HG03575 (cell line): ENCODE measurements around the gene SERTAD4.
"Not testable (repeated sequence)": the region's sequence is repeated elsewhere in the genome, so short reads cannot be mapped to it uniquely, and the experiment has no call there.

ENCODE experiments used
- ATAC-seq: cut with Tn5 transposase; IDR thresholded peaks from one replicate; pipeline ENCODE4 v1.9.1; 2021; ENCODE audit not compliant: unreplicated experiment, insufficient number of reproducible peaks, low FRiP score; ENCODE audit errors: extremely low read depth

SERTAD4 gene

DNA sequence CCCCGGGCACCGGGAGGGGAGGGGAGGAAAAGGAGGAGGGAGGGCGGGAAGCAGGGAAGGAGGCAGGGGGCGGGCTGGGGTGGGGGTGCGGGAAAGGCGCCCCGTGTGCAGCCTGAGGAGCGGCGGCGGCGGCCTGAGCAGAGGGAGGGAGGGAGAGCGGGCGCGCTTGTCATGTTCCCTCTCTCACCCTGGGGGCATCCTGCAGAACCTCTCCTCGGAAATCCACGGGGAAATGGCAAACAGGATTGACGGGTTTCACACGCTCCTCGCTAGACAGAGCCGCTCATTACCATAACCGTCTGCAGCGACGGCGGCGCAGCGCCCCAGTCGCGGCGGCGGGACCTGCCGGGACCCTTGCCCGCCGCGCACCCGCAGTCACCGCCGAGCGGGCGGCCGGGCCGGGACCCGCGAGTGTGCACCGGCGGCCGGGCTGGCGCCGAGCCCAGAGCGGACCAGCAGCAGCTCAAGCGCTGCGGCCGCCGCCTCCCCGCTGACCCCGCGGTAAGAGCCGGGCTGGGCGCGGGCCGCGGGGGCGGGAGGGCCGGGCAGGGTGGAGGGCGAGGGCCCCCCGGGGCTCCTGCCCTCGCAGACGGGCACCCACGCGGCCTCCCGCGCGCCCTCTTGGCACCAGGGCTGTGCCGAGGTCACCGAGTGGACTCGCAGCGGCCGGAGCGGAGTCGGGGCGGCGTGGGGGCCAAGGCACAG lies at the start of gene SERTAD4:
TSS of gene SERTAD4 (plus strand) at position 286 of the 705 bp plus-strand sequence. CDS start 5,165 bp downstream, outside the sequence.
- no peak for ATAC-seq

DNA sequence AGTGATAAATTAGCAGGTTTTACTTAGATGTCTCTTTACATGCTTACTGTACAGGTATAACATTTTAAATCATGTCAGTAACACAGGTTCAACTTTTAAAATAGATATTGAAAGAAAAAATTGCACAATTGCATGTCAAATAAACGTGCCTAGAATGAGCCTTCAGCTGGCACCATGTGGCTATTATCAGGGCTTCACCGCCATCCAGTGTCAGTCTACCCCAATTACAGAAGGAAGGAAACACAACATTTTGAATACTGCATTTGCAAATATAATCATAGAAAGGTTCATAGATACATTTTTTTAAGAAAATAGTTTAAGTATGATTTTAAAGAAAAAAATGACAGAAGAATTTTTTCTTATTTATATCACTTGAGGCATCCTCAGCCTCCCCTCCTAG lies 47.5 kb upstream of the SERTAD4 start:
- ATAC-seq, result no peak

DNA sequence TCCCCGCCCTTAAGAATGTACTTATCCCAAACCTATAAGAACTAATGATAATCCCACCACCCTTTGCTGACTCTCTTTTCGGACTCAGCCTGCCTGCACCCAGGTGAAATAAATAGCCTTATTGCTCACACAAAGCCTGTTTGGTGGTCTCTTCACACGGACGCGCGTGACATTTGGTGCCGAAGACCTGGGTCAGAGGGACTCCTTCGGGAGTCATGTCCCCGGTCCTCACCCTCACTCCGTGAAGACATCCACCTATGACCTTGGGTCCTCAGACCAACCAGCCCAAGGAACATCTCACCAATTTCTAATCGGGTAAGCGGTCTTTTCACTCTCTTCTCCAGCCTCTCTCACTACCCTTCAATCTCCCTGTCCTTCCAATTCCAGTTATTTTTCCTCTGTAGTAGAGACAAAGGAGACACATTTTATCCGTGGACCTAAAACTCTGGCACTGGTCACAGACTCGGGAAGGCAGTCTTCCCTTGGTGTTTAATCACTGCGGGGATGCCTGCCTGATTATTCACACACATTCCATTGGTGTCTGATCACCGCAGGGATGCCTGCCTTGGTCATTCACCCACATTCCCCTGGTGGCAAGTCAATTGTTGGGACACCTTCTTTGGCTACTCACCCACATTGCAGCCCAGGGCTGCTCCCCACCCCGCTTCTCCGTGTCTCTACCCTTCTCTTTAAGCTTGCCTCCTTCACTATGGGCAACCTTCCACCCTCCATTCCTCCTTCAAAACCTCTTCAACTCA lies 44.6 kb upstream of the SERTAD4 start:
- ATAC-seq, result not testable (repeated sequence)

DNA sequence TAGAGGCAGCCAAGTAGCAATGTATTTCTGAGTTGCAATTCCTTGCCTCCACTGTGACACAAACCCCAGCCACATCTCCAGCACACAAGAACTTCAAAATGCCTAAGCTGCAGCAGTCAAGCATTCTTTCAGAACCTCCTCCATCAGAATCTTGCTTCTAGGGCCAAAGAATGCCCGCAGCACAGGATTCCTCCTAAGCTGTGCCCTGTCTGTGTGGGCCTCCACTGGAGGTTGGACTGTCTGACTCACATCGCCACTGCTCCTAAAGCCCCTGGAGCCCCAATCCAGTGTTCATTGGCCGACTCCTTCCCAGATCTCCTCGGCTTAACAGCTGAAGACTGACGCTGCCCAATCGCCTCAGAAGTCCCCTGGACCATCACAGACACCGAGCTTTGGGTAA lies 43.2 kb upstream of the SERTAD4 start:
- no peak for ATAC-seq

DNA sequence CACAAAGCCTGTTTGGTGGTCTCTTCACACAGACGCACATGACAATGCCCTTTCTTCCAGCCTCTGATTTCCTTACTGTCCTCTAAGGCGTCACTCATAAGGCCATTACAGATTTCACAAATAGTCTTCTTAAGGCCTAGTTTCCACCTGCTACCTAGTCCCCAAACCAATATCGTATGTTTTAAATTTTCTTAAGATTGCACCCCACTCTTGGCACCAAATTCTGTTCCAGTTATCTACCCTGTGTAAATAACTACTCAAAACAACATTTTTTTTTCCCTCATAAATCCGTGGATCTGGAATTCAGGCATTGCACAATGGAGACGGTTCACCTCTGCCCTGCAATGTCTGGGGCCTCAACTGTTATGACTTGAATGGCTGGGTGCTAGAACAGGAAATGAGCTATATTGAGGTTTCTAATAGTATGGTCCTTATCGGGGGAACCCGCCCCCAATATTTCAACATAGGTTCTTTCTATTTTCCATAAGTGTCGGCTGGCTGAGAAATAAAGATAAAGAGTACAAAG lies 36.9 kb upstream of the SERTAD4 start:
- no peak for ATAC-seq

DNA sequence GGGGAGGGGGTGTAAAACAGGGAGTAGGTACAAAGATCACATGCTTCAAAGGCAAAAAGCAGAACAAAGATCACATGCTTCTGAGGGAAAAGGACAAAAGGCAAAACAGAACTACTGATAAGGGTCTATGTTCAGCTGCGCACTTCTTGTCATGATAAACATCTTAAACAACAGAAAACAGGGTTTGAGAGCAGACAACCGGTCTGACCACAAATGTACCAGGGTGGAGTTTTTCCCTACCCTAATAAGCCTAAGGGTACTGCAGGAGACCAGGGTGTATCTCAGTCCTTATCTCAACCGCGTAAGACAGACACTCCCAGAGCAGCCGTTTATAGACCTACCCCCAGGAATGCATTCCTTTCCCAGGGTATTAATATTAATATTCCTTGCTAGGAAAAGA lies 36.3 kb upstream of the SERTAD4 start:
- ATAC-seq, result not testable (repeated sequence)

DNA sequence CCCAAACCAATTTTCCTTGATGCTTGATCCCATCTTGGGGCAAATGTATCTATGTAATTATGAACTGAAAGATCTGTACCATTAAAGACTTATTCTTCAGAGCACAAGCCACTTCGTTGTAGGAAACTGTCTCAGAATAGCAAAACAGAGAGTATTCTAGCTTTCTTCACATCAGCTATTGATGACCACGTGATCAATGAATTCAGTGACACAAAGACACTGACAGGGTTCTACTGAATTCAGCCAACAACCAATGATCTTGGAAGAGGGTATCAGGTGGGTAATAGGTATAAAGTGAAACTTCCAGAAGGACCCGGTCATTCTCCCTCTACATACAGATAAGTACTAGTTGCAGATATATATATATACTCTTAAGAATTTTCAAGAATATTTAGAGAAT lies 33.8 kb upstream of the SERTAD4 start:
- ATAC-seq, result no peak

DNA sequence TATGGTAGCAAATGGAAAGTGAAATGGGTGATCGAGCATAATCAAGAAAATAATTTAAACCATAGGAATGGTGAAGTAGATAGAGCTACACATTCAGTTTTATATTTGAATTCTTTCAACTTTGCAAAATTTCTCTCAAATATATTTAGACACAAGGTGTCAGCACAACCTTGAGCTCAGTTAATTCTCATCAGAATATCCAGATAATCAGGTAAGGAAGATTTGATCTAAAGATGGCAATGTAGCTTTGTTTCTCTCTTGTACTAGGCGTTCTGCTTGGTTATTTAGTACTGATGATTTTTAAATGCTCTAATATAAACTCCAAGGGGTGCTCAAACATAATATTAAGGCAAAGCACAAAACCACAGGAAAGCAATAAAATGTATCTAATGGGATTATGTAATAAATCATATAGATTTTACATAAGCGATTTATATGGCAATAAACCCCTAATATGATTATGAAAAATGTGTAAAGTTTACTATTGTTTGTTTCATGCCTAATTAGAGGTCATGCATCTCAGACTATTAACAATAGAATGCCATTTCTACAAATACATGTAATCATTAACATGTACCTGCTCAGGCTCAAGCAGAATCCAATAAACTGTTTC lies 32.4 kb upstream of the SERTAD4 start:
- no peak for ATAC-seq

DNA sequence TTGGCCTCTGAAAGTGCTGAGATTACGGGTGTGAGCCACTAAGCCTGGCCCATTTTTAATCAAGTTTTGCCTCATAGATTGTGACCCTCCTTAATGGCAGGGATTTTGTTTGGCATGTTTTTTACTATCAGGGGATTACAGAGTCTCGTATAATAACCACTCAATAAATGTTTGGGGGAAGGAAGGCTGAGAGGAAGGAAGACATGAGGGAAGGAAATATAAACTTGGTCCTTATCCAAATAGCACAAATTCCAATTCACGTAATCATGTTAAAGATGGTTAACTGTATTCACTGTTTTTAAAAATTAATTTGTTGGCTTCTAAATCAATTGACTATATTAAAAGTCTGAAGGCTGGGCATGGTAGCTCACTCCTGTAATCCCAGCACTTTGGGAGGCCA lies 30.9 kb upstream of the SERTAD4 start:
- no peak for ATAC-seq

DNA sequence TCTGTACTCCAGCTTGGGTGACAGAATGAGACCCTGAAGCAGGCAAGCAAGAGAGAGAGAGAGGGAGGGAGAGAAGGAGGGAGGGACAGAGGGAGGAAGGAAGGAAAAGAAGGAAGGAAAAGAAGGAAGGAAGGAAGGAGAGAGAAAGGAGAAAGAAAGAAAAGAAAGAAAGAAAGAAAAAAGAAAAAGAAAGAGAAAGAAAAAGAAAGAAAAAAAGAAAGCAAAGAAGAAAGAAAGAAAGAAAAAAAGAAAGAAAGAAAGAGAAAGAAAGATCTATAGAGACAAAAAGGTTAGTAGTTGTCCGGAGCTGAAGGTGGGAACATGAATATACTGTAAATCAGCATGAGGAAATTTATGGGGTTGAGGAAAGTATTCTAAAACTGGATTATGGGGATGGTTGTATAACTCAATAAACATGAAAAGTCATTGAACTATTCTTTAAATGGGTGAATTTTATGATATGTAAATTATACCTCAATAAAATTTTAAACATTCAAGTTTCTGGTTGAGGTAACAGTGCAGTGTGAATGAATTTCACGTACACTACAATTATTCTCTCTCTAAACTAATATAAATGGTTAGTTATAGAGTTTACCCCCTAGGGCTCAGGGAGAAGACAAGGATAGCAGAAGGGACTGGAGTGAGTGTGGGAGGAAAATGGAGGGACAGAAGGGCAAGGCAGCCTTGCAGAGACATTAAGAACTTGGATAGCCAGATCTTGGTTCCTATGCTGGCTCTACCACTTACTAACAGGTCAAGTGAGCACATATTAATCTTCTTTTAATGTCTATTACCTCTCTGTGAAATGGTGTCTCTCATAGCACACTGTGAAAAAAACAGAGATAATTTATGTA lies 24.8 kb upstream of the SERTAD4 start:
- no peak for ATAC-seq

DNA sequence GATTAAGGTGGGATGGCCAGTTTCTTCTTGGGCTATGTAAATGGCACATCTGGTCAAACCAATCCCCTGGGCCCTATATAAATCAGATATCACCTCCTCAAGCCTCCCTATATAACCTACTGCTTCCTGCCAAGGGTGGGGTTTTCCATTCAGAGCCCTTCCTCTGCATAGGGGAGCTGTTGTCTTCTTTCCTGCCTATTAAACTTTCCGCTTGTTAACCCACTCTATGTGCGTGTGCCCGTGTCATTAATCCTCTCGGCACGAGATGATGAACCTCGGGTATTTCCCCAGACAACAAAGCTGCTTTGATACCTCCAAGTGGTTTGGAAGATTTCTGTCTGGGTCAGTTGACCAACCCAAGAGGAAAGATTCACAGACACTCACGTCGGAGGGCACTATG lies 19.3 kb upstream of the SERTAD4 start:
- no peak for ATAC-seq

DNA sequence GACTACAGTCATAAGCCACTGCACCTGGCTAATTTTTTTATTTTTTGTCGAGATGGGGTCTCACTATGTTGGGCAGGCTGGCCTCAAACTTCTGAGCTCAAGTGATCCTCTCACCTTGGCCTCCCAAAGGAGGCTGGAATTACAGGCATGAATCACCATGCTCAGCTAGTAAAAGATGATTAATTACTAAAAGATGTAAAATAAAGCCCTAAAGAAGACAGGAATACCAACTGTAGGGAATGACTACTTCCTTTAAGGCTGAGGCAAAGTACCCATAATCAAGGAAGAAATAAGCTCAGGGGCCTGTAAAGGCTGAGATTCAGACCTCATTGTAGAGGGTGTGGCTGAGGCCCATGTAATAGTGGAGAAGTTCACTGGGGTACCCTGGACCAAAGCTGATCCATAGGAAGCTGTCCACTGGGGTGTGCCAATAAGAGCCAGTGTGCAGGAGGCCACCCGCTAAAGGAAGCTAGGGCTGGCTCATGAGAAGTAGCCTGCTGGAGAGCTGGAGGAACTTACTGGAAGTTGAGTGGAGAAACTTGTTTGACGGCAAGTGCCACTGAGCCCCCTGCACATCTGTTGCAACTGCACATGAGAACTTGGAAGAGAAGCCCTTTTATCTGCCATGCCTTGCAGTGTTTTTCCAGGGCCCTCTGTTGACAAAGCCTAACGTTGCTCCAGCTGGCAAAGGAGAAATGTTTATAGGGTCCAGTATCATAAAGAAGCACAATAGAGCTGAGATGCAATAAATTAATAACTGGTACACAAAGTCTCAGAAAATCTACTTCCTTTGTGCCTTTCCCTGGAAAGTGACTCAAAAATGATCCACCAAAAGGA lies 17.8 kb upstream of the SERTAD4 start:
- ATAC-seq, result no peak

DNA sequence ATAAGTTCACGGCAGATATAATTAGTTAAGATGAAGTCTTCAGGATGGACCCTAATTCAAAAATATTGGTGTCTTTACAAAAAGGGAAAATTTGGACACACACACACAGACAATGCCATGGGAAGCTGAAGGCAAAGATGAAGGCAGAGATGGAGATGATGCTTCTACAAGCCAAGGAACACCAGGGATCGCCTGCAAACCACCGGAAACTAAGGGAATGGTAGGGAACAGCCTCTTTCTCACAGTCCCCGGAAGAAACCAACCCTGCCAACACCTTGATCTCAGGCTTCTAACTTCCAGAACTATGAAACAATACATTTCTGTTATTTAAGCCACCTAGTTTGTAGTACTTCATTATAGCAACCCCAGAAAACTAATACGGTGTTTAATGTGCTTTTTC lies 15.1 kb upstream of the SERTAD4 start:
- ATAC-seq, result no peak

DNA sequence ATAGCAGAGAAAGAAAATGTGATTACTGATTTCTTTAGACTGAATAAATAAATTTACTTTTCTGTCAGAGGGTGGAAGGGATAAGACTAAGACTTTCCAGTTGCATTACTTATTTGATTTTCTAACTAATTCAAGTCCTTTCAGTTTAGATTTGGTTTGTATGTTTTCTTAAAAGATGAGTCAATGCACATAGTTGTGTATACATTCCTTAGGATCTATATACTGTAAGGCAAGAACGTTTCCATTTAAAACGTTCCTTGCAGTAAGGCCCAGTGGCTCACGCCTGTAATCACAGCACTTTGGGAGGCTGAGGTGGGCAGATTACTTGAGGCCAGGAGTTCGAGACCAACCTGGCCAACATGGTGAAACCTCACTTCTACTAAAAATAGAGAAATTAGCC lies 14.5 kb upstream of the SERTAD4 start:
- no peak for ATAC-seq

DNA sequence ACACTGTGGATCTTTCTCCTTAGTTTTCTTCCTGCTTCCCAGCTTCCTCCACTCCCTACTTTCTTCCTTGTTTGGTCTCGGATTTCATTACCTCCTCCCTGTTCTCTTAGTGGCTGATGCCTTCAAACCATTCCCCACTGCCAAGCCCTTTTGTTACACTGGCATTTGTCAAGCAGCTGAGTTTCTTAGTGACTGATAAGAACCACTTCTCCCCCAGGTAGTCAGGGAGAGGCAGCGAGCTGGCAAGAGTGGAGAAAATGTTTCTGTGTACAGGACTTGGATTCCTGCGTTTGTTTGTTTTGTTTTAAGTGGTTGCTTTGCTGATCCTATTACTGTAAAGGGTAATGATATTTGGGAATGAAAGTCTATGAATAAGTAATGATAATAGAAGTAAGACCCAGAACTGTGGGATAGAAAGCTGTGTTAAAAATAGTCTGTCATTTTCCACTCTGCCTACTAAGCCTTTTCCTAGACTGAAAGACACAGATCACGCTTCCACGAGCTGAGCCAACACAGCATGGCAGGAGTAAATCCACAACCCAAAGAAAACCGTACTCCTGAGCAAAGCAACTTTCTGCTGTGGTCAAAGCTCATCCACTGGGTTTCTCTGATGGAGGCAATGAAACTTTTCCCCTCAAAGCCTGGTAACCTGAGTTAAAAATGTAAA lies 10.1 kb upstream of the SERTAD4 start:
- ATAC-seq, result no peak

DNA sequence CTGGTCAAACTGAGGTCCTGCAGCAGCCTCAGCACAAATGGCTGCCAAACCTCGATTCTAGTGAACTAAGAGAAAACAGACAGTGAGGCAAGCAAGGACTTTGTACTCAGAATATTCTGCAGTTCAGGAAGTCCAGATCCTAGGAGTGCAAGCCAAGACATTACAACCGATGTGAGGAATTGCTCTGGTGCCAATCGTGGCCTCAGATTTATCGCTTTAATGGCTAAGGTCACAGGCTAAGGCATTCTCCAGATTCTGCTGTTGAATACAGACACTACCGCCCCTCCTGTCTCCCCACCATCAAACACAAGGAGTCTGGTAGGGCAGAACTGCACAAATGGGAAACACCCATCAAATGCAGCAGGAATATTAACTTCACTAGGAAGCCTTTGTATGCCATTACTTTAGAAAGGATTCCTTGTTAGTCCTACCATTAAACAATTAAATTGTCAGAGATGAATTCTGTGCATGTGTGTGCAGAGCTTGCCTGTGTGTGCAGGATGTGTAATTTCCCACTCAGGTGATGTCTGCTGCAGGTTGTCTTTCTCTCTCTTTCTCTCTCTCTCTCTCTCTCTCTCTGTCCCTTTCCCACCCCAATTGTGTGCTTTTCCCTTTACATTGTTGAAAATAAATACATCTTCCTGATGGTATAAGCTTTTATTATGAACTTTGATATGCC lies 9.2 kb upstream of the SERTAD4 start:
- ATAC-seq, result no peak

DNA sequence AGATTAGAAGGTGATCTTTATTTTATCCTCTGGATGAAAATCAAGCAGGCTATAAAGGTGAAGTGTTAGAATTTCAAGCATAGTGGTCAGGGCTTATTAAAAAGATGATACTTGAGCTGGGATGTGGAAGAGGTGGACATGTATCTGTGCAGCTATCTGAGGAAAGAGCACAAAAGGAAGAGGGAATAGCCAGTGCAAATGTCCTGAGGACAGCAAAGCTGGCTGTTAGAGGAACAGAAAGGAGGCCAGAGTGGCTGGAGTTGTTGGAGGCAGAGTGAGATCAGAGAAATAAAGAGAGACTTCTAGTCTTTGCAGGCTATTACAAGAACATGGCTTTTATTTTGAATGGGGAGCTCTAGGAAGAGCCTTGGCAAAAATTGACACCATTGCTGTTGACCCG lies 4.4 kb upstream of the SERTAD4 start:
- no peak for ATAC-seq
